Colonic mucosa (tissue), 4 donors: ENCODE results near the gene PMPCA. TPM values are rescaled to one million over a fixed set of nuclear protein-coding genes. Genes with fewer than 3 reads are reported as not detected.
A peak's percentile ranks its signal among the peaks of the same experiment; 100 is the strongest.

Experiments used
- DNase-seq: peaks from one replicate; pipeline ENCODE4 v3.0.0-alpha.2; 2020
- H3K27ac ChIP-seq: fragments of 200-600 bp; one replicate; pipeline ENCODE4 v1.8.0; 2021
- H3K27me3 ChIP-seq: fragments of 200-600 bp; one replicate; pipeline ENCODE4 v1.8.0; 2021
- H3K36me3 ChIP-seq: fragments of 200-600 bp; one replicate; pipeline ENCODE4 v1.8.0; 2021
- H3K4me1 ChIP-seq: fragments of 200-600 bp; one replicate; pipeline ENCODE4 v1.8.0; 2021; ENCODE audit warnings: mild to moderate bottlenecking
- H3K4me3 ChIP-seq: fragments of 200-600 bp; one replicate; pipeline ENCODE4 v1.8.0; 2021
- H3K9ac ChIP-seq, 2 donors: one replicate each; pipeline ENCODE4 v1.7.0; 2013; ENCODE audit warnings: control low read depth in 2 of 2, low read depth in 2 of 2, low read length in 2 of 2
- H3K9me3 ChIP-seq: fragments of 200-600 bp; one replicate; pipeline ENCODE4 v1.8.0; 2021
- intact Hi-C: fragments of 100-400 bp; cut with DNase I; formaldehyde crosslinking; loops from one replicate; pipeline ENCODE4 v1.14.1; 2022
- total RNA-seq, 2 donors: library from RNA; stranded (reverse); fragmentation: NEBNext Ultra II Directional in 1 of 2; extraction: Animal tissue kit (Norgen Biotek cat#: 25700) in 1 of 2; gene quantifications; one replicate each; pipeline ENCODE4 v1.2.1, GENCODE V29; 2021
- TF ChIP-seq, protein P1 (sequence below): fragments of 200-600 bp; IDR thresholded peaks from one replicate; pipeline ENCODE4 v1.8.0; 2022; ENCODE audit warnings: antibody characterized with exemption, mild to moderate bottlenecking
- donor health status: healthy.
- donor health status: DM: no; HTN: no; CAD: no.
- donor health status: DM: no; HTN: no; CAD: no.

PMPCA gene
- total RNA-seq, 2 donors from 2014 or later: 56.1 to 60.9 TPM

DNA sequence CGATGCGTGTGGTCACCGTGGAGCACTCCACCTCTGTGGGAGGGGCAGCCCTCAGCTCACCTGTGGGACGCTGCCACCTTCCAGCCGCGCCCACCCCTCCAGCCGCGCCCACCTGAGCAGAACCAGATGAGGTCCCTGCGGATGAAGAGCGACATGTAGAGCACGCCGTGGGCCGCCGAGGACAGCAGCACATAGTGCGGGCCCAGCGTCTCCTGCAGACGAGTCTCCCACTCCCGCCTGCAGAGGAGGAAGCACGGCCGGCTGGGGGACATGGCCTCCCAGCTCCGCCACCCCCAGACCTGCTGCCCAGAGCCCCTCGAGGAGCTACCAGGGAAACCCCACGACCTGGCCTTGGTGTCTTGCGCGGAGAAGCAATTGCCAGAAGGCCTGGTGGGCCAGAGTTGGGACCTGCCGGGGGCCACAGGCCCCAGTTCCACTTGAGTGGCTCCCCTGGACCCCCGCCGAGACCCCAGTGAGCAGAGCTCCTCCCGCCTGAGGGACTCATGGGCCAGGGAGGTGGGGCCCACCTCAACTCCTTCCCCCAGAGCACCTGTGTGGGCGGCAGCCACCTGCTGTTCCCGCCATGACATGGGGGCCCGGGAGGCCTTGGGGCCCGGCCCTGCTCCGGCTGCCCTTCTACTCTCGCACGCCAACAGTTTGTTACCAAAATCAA, 22.7 kb downstream of the PMPCA start:
- no peaks in the 10 kb centered on the region for H3K27me3 ChIP-seq
- DNase-seq: no peak
- peaks cover 10% of the 10 kb centered on the region for H3K4me1 ChIP-seq
- H3K27ac ChIP-seq: no peak overlapping the region
- intact Hi-C loops: no loop called here
- no peaks in the 10 kb centered on the region for H3K9me3 ChIP-seq
- no peak overlapping the region for H3K9ac ChIP-seq
- H3K4me3 ChIP-seq: no peak overlapping the region
- TF ChIP-seq, protein P1, sequence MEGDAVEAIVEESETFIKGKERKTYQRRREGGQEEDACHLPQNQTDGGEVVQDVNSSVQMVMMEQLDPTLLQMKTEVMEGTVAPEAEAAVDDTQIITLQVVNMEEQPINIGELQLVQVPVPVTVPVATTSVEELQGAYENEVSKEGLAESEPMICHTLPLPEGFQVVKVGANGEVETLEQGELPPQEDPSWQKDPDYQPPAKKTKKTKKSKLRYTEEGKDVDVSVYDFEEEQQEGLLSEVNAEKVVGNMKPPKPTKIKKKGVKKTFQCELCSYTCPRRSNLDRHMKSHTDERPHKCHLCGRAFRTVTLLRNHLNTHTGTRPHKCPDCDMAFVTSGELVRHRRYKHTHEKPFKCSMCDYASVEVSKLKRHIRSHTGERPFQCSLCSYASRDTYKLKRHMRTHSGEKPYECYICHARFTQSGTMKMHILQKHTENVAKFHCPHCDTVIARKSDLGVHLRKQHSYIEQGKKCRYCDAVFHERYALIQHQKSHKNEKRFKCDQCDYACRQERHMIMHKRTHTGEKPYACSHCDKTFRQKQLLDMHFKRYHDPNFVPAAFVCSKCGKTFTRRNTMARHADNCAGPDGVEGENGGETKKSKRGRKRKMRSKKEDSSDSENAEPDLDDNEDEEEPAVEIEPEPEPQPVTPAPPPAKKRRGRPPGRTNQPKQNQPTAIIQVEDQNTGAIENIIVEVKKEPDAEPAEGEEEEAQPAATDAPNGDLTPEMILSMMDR: no peak
- no peaks in the 10 kb centered on the region for H3K36me3 ChIP-seq

DNA sequence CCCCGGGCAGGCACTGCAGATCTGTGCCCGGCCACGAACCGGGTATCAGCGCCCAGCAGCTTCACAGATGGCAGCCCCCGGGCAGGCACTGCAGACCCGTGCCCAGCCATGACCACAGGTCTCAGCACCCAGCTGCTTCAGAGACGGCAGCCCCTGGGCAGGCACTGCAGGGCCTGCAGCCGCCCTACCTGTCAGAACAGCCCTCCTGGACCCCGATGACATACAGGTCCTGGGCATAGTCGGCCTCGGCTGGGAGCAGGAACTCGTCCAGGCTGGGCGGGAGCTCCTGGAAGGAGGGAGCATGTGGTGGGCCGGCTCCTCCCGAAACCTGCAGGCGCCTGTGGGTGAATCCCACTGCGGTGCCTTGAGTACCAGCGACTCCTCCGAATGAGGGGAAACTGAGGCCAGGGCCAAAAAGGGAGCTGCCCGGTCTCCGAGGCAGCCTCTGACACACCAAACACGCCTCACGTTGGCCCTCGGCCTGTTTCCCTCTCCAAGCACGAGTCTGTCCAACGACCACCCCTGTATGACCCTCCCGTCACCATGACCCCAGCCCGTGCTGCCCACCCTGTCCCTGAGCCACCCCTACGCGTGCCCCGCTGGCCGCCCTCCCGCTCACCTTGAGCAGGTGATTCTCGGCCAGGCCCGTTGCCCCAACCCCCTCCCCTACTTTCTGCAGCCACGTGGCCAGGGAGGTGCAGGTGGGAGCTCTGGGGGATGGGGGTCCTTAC, 23.6 kb downstream of the PMPCA start:
- Histone ChIP-seq H3K27me3 (no peaks in the 10 kb centered on the region), H3K36me3 (no peaks in the 10 kb centered on the region), H3K27ac (no peak overlapping the region), H3K4me3 (no peak overlapping the region), H3K4me1 (peaks cover 11% of the 10 kb centered on the region), H3K9ac (no peak overlapping the region), H3K9me3 (no peaks in the 10 kb centered on the region)
- TF ChIP-seq, protein P1: no peak
- DNase-seq: no peak
- intact Hi-C loops: no loop called here

DNA sequence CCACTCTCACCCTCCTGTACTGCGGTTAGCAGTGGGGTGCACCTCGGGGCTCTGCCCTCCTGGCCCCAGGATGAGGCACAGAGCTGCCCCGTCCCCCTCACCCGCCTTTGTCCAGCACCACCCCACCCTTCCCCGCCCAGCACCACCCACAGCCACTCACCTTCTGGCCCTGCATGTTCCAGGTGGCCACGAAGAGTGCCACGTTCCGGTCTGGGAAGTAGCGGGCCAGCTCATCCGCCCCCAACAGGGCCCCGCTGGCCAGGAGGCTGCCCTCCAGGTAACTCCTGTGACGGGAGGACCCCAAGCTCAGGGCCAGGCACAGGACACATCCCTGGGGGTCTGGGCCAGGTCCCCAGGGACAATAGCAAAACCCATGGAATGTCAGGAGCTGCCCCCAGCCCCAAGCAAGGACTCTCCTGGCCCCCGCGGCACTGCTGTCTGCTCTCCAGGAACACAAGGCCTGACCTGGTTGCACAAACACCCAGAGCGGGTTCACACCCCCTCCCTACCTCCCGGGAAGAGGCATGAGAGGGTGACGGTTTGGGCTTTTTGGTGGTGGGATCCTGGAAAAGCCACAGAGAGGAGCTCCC, 24.2 kb downstream of the PMPCA start:
- no peaks in the 10 kb centered on the region for H3K27me3 ChIP-seq
- no peak for DNase-seq
- no peak overlapping the region for H3K4me3 ChIP-seq
- peaks cover 11% of the 10 kb centered on the region for H3K4me1 ChIP-seq
- H3K9me3 ChIP-seq: no peaks in the 10 kb centered on the region
- intact Hi-C loops: no loop called here
- H3K27ac ChIP-seq: no peak overlapping the region
- H3K36me3 ChIP-seq: no peaks in the 10 kb centered on the region
- H3K9ac ChIP-seq: no peak overlapping the region
- TF ChIP-seq, protein P1: no peak

DNA sequence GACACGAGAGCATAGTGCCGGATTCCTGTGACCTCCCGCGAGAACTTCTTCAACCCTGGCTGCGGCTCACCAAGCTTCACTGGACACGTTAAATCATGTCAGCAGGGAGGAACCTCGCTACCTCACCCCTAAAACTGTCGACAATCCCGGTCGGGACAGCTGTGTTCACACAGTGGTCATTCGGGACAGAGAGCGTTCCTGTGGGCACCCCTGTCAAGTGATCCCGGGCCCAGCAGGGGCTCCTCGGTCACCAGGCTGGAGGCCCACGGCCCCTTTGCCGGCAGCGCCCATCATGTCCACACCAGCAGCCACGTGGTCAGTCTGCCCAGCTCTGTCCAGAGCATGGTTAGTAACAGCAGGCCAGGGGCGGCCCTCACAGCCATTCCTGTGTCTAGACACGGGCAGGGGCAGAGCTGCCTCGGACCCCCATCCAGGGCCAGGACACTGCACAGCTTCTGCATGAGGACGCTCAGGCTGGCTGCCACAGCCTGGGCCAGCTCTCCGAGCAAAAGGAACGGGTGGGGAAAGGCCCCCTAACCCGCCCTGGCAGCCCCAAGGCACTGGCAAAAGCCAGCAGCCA, 25.7 kb downstream of the PMPCA start:
- DNase-seq: no peak
- Histone ChIP-seq H3K27me3 (no peaks in the 10 kb centered on the region), H3K9ac (no peak overlapping the region), H3K9me3 (no peaks in the 10 kb centered on the region), H3K27ac (no peak overlapping the region), H3K36me3 (no peaks in the 10 kb centered on the region), H3K4me3 (no peak overlapping the region), H3K4me1 (peaks cover 11% of the 10 kb centered on the region)
- TF ChIP-seq, protein P1: no peak
- intact Hi-C loops: no loop called here

DNA sequence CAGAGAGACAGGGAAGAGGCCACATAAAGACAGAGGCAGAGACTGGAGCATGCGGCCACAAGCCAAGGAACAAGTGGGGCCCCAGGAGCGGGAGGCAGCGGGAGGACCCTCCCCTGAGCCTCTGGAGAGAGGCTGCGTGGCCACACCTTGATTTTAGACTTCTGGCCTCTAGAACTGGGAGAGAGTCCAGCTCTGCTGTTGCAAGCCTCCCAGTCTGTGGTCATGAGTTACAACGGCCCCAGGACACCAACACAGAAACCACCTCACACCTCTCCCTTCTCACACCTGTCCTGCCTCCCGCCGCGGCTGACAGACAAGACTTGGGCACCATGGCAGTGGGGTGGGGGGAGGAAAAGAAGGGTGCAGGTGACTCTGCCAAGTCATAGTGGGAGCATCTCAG, 27.0 kb downstream of the PMPCA start:
- peaks cover 3% of the 10 kb centered on the region for H3K36me3 ChIP-seq
- peaks cover 11% of the 10 kb centered on the region for H3K4me1 ChIP-seq
- intact Hi-C loops: no loop called here
- no peaks in the 10 kb centered on the region for H3K9me3 ChIP-seq
- TF ChIP-seq, protein P1: no peak
- no peak overlapping the region for H3K27ac ChIP-seq
- H3K4me3 ChIP-seq: no peak overlapping the region
- no peaks in the 10 kb centered on the region for H3K27me3 ChIP-seq
- peak overlapping the region in 1 of 2 donors; percentile 43 for H3K9ac ChIP-seq
- DNase-seq: no peak
